HT-29 (cell line): ENCODE data around the gene GPR179. TPM values are rescaled to one million over a fixed set of nuclear protein-coding genes. Genes with fewer than 3 reads are reported as not detected.

ENCODE experiments used
- DNase-seq: peaks from one replicate; pipeline ENCODE4 v3.0.0-alpha.2; 2015; ENCODE audit warnings: low spot score
- total RNA-seq: library from RNA; depleted of rRNA; stranded (reverse); fragments of >200 nt; shearing (Covaris generic); gene quantifications from 2 replicates; pipeline ENCODE4 v1.2.3, GENCODE V29; 2014

Gene GPR179
- total RNA-seq, 1 experiment from 2014 or later: 0.13 TPM

DNA sequence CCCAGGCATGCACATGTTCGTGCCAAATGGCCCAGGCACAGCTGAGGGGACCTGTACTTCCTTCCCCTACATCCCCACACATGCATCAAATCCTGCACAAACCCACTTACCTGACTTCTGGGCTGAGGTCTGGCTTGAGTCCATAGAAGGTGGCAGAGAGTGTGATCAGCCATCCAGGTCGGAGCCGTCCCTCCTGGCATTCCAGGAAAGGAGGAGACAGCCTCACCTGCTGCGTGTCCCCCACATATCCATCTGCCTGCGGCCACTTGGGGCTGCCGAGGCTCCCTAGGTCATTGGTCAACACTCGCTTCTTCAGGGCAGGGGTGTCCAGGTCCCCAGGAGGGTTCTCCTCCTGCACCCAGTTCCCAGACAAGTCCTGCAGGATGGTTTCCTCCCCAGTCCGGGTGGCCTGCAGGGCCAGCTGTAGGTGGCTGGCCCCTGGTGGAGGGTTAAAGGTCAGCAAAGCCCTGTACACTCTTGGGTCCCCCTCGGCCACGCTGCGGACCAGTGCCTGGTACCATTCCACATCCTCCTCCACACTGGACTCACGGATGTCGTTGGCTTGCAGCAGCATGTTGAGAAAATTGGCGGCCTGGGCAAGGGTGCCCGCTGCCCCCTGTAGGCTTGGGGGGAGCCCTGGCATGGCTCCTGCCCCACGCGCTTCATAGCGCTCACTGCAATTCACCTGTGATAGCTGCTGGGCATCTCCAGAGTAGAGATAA, 709 bp downstream of the GPR179 start:
- no peak for DNase-seq

DNA sequence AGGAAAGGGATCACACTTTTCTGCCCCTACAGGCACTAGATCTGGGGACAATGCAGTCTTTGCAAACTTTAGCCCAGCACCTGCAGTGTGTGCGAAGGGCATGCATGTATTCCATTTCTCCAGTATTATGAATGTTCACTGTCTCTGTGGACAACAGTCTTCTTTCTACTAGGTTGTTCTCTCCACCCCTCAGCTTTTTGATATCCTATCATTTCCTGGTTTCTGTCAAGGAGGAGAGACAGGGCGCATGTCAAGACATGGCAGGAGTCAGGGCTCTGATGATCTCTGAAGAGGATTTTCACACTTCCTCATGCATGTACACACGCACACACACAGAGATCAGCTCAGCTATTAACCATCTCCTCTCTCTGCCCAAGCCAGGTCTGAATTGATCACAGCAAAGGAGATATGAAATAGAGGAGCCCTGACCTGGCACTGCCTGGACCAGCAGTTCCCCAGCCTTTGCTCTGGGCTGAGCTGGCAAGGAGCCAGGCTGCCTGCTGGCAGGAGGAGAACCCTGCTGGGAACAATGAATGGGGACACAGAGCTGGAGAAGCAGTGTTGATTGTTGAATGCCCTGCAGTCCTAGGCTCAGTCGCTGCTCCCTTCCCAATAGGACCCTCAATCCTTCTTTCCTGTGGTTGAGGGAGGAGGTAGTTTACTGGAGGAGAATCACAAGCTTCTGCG, 2.6 kb downstream of the GPR179 start:
- peak; percentile 91 for DNase-seq

DNA sequence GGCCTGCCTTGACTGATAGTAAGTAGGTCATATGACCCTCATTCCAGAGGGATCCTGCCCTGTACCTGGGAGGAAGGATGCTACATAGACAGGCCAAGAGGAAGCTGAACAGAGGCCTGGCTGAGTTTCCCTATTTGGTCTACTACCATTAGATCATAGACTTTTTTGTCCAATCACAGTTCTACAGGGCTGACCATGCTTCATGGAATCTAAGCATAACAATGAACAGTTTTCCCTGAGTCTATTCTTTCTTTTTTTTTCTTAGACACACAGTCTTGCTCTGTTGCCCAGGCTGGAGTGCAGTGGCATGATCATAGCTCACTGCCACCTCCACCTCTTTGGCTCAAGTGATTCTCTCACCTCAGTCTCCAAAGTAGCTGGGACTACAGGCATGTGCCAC, 3.9 kb downstream of the GPR179 start:
- DNase-seq: no peak

DNA sequence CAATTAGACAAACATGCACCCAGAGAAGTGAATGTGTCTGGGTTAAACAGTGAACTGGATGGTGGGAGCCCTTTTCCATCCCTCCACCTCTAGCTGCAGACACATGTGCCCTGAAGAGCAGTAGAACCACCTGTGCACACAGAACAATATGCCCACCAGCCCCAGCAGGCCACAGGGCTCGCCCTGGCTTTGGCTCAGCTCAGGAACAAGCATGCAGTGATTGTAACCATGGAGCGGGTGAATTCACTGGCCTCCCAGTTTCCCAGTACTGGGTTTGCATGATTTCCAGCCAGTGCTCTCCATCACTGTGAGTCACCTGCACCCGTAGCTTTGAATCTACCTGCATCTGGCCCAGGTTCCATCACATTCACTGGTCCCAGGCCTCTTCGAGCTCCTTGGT, 5.2 kb downstream of the GPR179 start:
- no peak for DNase-seq

DNA sequence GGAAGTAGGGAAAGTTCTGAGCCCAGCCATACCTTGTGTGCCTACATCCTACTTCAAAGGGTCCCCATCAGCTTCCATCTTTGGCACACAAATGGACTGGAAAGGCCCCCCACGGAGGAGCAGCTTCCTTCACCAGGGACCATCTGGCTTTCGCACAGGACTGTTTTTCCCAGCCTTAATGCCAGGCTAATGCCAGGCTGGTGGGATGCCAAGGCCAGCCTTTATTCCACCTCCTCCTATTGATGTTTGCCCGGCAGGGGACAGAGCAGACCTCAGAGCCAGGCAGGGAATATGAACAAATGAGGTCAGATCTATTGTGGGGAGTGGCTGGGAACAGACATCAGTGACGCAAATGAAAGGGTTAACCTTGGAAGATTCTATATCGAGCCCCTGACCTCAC, 5.7 kb downstream of the GPR179 start:
- DNase-seq: no peak

DNA sequence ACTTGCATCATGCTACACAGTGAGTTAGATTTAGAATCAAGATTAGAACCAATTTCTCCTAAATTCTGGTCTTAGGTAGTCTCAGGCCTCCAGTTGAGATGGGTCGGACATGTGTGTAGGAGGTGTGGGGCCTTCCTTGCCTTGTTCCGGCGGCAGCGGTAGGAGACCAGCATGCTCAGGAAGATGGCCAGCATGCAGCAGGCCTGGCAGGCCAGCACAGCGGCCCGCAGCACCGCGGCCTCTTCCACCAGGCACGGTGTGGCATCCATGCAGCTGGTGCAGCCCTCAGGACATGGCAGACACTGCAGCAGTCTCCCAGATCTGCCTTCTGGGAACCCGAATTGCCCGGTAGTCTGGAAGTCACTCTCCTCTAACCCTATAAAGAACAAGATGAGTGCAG, 6.9 kb downstream of the GPR179 start:
- no peak for DNase-seq

DNA sequence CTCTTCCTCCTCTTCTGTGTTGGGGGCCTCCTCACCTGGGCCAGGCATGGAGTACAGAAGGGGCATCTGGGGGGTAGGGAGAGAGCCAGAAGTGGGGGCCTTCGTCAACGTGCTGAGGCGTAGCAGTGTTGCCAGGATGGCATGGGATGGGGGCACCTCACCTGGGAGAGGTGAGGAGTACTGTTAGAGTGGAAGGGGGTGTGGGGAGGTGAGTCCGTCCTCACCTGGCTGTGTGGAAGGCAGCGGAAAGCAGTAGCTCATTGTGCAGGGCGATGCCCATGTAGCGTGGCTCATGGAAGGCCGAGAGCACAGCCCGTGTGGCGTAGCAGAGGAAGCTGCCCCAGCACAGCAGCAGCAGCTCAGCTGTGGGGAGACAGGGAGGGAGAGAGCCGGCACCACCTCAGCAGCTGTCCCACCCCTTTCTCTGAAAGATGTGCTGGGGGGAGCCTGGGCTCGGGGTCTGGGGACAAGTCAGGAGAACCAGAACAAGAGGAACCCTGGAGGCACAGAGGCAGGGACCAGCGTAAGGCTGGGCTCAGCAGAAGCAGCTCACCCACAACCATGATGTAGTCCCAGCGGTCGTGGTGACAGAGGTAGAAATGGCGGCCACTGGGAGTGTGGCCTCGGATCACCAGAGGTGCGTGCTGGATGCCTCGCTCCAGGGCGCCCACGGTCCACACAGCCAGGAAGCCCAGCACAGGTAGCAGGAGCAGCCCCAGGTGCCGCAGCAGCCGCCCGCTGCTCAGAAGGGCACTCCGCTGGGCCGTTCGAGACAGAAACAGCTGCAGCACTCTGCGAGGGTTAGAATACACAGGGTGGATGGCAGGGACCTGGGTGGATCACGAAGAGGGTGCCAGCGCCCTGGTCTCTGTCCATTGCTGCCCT, 9.0 kb downstream of the GPR179 start:
- DNase-seq: no peak

DNA sequence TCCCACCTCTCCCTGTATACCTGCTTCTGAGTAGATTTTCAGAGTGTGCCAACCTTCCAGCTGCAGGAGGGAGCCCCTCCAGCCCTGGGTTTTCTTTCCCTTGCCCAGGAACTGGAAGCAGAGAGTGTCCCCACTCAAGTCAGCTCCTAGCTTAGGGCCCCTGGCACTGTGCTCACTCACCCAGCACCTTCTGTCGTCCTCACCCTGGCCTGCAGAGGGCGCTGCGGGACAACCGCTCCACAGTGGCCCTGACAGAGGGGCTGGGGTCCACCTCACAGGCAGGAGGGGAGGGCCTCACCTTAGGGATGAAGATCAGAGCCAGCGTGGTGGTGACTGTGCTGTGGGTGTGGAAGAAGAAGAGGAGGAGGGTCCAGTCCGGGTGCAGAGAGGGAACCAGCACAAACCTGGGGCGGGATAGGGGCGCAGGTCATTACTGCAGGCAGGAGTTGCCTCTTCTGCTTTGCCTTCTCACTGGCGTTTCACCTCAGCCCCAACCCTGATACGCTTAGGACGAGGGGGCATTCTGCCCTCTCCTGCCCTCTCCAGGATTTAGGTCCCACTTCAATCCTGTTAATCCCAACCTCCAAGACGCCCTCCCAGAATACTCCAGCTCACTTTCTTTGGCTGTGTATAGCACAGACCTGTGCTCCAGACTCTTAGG, 10.0 kb downstream of the GPR179 start:
- peak; percentile 77 for DNase-seq

DNA sequence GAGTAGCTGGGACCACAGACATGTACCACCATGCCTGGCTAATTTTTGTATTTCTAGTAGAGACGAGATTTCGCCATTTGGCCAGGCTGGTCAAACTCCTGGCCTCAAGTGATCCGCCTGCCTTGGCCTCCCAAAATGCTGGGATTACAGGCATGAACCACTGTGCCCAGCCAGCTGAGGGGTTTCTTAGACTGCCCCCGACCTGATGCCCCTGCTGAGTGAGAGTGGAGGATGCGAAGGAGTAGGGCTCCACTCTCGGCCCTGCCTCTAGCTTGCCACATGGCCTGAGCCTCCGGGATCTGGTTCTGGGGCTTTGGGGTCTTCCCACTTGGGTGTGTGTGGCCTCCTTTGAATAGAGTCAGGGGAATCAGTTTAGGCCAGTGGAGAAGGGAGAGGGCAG, 11.0 kb downstream of the GPR179 start:
- DNase-seq: no peak

DNA sequence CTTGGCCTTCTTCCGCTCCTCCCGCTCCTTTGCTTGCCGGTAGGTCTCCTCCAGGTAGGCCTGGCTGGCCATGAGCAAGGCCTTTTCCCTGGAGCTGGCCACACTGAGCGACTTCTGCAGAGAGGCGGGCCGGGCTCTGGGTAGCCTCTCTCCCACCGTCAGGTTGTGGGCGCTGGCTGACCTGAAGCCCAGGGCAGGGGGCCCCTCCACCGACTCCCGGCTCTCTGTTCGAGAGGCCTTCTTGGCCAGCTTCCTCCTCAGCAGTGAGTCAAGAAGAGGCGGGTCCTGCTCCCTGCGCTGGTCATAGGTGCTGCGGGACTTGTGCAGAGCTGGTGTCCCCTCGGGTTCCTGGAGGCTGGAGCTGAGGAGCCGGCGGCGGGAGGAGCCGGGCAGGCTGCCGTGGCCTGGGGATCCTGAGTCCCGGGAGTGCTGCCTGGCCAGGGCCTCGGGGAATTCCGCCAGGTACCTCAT, 12.8 kb downstream of the GPR179 start:
- no peak for DNase-seq

DNA sequence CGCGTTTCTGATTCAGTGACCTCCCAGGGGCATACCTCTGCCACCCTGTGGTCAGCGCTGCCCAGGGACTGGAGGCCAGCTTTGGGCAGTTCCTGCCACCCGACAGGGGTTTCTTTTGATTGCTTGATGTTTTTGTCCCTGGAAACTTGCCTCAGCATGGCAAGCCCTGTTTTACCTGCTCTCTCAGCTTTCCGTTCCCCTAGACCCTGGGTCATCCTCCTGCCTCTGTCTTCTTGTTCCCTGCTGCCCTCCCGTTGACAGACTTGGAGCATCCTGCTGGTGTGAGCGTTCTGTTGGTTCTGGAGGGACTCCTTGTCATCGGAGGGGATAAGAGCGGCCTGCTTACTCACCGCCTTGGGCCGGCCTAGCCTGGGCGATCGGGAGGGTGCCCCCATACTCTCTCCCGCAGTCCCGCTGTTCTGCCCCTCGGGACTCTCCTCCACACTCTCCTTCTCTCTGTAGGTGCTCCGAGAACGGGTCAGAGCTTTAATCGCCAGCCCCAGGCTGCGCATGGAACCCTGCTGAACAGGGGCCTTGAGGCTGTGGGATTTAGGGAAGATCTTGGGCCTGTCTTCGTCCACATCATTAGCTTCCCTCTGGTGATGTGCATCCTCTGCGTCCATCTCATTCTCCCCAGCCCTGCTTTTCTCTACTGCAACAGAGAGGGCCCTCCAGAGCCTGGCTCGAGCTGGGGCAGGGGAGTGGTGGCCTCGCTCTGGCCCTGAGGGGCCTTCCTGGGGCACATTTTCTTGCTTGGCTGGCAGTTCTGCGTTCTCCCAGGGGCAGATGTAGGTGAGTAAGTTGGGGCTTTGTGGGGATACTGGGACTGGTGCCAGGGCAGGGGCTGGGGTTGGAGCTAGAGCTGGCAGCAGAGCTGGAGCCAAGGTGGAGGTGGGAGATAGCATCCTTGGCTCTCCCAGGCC, 13.7 kb downstream of the GPR179 start:
- no peak for DNase-seq

DNA sequence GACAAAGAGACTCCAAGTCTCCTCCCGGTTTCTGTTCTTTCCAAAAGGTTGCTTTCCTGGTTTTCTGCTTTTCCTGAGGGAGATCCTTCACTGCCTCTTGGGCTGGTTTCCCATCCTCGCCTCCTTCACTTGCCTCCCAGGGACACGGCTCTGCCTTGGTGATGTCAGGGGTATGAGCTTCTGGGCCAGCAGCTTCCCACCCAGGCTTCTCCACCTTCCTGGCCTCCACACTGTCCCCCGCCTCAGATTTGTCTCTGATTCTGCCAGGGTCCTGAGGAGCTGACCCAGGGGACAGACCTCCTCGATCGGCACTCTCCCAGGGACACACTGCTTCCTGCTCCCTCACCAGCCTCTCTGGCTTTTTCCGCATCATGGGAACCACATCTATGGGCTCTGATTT, 14.5 kb downstream of the GPR179 start:
- no peak for DNase-seq

DNA sequence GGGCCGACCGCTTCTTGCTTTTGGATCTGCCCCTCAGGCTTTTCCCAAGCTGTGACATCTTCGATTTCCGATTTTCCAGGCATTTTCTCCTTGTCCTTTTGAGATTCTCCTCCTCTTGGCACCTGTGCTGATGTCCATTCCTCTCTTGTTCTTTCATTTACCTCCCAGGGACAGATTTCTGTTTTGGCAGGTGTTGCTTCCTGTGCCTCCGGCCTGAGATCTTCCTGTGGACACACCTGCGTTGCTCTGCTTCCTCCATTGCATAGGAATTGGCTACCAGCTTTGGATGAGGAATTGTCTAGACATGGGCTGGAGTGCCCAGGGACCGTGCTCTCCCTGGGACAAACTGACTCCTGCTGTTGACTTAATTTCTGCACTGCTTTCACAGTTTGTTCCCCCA, 15.1 kb downstream of the GPR179 start:
- no peak for DNase-seq

DNA sequence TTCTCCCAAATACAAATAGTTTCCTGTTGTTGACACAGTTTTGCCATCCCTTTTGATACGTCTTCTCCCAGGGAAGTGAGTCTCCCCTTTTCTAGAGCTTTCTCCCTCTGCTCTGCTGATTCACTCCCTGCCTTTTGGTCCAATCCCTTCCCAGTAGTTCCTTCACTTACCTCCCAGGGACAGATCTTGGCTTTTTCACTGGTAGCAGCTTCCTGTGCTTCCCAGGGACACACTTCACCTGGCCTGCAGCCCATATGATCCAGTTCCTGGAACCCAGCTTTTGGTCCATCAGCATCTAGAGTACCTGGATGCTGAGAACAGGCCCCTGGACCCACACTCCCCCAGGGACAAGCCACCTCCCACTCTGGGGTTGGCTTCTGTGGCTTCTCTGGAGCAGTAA, 15.8 kb downstream of the GPR179 start:
- DNase-seq: no peak

DNA sequence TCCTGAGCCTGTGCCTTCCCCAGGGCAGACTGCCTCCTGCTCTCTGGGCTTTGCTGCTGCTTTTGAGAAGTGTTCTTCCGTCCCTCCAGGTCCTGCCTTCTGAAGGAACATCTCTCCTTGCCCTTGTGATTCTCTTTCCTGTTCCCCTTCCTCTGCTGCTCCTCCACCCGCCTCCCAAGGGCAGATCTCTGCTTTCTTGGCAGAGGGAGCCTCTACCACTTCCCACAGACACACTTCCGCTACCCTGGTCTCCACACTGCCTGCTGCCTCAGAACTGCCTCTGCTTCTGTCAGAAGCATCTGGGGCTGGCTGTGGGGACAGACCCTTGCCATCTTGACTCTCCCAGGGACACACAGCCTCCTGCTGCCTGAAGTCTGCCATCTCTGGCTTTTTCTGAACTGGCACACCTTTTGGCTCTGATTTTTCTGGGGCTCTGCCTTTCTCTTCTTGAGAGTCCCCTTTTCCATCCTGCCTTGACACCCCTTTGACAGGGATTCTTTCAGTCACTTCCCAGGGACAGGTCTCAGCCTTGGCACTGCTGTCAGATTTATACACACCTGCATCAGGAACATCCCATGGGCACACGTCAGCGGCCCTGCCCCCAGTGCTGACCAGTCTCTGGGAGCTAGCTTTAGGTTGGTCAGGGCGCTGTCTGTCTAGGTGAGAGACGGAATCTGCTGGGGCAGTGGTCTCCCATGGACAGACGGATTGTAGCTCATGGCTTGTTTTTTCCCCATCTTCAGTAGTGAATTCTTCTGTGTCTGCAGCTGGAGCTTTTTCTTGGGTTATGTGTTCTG, 16.6 kb downstream of the GPR179 start:
- DNase-seq: no peak

DNA sequence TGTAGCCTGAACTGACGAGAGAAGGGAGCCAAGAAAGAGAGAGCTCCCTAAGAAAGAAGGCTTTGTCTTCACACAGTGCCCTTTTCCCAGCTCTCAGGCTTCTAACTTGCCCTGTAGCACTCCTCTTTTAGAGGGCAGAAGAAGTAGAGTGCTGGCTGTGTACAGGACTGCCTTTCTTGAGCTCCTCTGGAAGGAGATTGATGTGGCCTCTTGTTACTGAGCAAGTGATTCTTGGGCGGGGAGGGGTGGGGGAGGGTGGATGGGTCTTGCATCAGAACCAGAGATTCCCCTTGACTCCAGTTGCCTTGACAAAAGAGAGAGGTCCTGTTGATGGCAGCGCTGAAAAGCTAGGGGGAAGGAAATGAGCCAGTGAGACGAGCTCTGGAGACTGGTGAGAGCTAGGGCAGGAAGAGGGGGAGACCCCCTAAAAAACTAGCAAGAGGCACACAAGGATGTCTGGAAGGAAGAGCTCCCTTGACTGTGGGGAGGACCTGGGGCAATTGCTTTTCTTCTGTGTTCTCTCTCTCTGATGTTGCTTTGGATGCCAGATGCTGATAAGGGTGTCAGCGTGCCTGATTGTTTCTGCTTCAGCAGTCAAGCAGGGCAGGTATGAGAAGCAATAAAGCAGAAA, 18.4 kb downstream of the GPR179 start:
- no peak for DNase-seq

DNA sequence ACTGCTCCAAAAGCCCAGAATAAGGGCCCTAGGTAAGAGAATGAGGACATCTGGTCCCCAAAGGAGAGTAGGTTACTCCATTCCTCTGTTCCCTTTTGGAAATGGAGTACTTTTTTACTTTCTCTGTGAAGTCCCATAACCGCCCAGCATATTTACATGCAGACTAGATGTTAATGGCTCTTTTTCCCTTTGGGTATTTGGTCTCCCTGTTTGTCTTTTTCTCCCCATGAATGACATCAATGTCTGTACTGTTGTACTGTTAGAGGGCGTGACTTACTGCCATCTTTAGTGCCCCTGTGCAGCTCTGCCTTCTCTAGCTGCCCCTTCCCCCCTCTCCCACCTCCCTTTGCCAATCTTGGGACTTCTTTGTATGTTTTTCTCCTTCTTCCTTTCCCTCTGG, 19.0 kb downstream of the GPR179 start:
- DNase-seq: no peak

DNA sequence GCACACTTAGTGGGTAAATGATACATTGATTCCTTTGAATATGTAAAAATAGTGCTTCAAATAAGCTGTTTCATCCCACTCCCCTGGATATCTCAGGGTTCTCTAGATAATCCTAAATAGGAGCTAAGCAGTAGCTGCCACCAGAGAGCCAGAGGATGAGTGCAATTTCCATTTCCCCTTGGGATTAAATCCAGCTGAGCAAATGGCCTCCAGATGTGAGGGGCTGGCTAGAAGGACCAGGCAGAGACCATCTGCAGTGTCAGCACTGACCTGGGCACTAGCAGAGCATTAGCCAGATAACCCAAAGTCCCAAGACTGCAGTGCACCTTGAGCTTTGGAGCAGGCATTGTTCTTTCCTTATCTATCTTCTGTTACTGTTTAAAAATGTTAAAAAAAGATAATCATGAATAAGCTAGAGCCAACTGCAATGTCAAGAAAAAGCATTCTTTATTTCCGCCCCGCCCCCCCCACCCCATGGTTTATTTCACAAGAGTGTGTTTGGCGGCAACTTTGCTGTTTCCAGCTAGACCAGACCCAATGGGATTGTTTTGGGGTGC, 19.5 kb downstream of the GPR179 start:
- DNase-seq: no peak

DNA sequence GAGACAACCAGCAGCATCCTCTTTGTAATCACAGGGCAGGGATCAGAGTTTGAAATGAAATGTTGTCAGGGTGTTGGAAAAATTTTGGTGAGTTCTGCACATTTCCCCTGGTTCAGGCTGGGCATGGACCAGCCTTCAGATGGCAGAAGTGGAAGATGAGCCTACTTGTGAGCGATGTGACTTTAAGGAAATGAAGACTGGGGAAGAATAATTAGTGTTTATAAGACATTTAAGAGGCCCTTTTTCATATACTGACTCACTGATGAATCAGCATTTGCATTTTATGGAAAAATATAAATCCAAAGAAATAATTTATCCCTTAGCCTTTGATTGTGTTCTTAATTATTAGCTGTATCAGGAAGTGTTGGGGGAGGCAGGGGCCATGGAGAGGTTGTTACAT, 20.9 kb downstream of the GPR179 start:
- peak; percentile 1 for DNase-seq
